GM19397 (cell line): ENCODE measurements around the gene ABCF2.
A peak's percentile ranks its signal among the peaks of the same experiment; 100 is the strongest.

Experiments
- ATAC-seq: cut with Tn5 transposase; IDR thresholded peaks from one replicate; pipeline ENCODE4 v1.9.1; 2021; ENCODE audit warnings: mild to moderate bottlenecking, moderate library complexity; ENCODE audit not compliant: unreplicated experiment

The ABCF2 gene

GRCh38 chr7:151226875-151227782 is at the start of gene ABCF2:
Gene ABCF2 (minus strand): TSS chr7:151227205. CDS start chr7:151226458, 747 bp downstream.
- ATAC-seq: peak; percentile 98

DNA sequence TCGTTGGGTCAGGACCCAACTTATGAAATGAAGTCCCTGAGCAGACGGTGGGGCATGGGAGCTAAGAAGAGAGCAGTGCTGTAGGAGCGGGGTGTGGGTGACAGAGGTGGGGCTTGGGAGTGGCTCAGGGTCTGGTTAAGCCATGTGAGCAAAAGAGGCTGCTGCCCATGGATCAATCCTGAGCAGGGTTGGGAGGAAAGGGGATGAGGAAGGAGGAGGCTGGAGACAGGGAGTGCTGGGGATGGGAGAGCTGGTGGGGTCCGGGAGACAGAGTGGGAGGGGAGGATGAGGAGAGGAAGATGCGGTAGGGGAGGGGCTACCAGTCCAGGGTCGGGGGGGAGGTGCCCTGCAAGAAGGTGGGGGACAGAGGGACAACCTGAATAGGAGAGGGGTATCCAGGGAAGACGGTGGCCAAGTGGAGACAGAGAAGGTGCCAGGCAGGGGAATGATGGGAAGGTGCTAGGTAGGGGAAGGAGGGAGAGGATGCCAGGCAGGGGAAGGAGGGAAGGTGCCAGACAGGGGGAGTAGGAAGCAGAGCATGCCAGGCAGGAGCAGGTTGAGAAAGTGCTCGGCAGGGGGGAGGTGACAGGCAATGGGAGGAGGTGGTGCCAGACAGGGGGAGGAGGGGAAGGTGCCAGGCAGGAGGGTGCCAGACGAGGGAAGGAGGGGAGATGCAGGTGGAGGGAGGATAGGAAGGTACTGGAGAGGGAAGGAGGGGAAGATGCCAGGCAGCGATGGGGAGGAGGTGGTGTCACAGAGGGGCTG is 49.0 kb upstream of the ABCF2 start:
- ATAC-seq: no peak

GRCh38 chr7:151274936-151275812 is 48.2 kb upstream of the ABCF2 start:
- ATAC-seq: no peak

DNA sequence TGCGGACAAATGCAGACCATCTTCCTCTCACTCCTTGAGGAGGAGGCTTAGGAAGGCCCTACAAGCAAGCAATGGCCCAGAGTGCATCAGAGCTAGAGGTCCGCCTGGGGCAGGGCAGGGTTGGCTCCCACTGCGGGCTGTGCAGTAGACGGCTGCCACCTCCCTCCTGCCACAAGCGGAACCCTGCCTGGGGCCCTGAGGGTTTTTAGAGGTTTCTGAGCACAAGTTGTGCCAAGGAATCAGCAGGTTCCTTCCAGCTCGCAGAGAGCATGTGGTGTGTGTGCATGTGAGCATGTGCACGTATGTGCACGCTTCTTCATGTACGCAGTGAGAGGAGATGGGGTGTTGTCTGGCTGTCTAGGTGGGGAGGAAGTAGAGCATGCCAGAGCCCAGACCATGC is 47.4 kb upstream of the ABCF2 start:
- ATAC-seq: no peak

DNA sequence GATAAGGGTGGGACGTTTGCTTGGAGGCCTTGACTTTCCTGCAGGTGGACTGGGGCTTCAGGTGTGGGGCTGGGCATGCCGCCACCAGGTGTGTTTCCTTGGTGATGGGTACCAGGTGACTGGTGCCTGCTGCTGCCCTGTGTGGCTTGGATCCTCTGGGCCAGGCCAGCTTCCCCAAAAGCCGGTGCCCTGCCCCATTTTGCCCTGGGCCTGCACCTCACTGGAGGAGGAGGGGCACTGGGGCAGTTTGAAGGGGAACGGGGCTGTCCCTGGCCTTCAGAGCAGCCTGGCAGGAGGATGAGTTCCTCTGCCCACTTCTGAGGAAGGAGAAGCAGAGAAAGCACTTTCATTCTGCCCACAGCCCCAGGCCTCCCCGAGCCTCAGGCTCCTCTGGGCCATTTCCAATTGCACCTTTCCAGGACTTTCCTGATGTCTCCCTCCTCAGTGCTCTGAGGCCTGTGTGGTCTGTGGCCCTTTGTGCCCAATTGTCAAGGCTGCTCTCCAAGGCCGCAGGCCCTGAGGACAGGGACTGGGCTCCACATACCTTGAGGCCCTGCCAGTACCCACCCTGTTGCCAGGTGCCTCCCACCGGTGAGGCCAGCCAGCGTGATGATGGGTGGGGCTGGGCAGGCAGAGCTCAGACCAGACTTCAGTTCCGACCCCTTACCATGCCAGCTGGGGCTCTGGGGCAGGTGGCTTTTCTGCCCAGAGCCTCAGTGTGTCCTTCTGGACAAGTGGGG is 46.8 kb upstream of the ABCF2 start:
- no peak for ATAC-seq

DNA sequence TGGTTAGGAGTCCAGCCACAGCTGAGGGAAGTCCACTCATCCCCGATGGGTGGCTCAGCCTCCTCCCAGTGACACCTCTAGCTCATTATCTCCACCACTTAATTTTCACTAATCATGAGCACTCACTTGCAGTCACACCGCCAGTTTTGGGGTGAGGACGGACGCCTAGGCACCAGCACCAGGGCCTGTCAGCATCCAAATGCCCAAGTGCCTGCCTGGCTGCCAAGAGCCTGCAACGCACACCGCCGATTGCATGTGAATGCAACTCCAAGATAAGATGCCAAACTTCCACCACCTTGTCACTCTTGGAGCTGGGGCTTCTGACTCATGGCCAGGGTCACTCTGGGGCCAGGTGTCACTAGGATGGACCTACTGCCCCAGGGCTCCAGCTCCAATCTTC is 45.9 kb upstream of the ABCF2 start:
- ATAC-seq: no peak

DNA sequence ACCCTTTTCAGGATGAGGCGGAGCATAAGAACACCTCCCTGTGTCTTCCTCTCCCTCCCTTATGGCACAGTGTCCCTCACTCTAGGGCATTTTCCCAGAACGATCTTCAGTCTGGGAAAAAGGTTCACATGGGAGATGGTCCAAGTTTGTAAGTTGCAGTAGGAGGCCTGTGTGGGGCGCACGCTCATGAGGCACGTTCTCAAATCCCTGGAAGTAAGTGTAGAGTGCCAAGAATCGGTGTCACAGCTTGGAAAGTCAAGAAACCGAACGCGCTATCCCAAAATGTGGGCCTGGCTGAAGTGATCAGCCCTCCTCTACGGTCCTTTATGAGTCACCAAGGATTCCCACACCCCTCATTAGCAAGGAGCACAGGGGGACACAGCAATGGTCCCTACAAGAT is 45.4 kb upstream of the ABCF2 start:
- no peak for ATAC-seq

DNA sequence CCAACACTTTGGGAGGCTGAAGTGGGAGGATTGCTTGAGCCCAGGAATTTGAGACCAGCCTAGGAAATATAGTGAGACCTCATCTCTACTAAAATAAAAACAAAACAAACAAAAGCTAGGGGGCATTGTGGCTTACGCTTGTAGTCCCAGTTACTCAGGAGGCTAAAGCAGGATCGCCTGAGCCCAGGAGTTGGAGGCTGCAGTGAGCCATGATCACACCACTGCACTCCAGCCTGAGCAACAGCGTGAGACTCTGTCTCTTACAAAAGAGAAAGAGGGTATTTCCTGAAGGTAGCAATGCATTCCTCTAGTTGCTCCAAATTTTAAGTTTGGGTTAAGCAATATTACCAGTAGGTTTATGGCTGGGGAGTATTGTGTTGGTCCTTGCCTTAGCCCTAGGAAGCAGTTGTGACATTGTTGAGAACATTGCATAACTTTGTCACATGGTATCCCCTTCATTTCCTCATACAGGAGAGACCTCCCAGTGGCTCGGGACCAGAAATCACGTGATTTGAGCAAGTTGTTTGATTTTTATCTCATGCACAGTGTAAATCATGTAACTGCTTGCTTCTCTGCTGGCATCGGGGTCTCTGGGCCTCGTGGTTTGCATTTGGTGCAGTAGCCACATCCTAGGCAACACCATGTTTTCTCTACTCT is 44.8 kb upstream of the ABCF2 start:
- ATAC-seq: no peak

DNA sequence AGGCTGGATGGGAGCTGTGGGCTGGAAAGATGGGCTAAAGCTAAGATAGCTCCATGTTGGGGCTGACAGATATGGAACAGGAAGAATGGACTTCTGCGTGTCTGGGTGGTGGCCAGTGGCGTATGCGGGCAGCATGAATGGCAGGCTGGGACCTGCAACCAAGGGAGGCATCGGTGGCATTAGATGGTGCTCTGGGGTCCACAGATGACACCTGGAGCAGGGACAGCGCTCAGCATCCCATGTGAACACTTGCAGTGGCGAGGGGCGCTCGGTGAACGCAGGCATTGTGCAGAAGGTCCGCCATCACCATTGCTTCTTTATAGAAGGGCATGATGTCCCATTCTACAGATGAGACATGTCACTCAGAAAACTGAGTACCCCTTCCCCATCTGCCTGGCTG is 42.5 kb upstream of the ABCF2 start:
- no peak for ATAC-seq

DNA sequence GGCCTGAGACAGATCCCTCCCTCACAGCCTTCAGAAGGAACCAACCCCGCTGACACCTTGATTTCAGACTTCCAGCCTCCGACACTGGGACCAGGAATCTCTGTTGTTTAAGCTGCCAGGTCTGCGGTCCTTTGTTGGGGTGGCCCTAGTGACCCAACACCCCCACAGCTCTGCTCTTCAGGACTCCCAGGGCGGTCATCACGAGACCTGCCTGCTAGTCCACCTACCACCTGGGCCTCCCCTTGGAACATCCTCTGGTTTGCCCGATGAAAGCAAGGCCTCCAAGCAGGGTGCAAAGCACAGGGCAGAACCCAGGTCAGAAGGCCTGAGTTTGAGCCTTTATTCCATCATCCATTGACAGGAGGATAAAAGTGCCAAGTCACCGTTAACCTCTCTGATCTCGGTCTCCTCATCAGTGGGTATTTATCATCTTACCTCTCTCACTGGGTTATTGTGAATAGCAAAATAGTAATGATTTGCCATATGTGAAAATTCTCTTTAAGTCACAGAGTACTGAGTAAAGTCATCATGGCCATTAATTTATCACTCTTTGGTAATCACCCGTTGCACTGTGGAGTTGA is 38.4 kb upstream of the ABCF2 start:
- ATAC-seq: no peak

GRCh38 chr7:151264615-151265014 is 37.6 kb upstream of the ABCF2 start:
- no peak for ATAC-seq

DNA sequence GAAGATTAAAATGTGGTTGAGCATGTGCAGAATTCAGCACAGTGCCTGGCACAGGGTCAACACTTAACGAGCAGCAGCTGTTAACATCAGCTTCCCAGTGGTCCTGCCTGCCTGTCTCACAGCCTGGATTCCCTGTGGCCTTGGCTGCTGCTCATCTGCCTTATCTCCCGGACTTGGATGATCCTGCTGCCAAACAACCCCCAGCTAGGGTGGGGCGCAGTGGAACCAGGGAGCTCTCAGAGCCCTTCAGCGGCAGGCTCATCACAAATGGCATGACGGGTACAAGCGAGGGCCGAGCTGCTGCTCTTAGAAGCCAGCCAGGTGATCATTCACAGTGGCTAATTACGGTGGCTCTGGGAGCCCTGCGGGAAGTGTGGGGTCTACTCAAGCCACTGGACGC is 34.5 kb upstream of the ABCF2 start:
- no peak for ATAC-seq

GRCh38 chr7:151260883-151261282 is 33.9 kb upstream of the ABCF2 start:
- ATAC-seq: no peak

DNA sequence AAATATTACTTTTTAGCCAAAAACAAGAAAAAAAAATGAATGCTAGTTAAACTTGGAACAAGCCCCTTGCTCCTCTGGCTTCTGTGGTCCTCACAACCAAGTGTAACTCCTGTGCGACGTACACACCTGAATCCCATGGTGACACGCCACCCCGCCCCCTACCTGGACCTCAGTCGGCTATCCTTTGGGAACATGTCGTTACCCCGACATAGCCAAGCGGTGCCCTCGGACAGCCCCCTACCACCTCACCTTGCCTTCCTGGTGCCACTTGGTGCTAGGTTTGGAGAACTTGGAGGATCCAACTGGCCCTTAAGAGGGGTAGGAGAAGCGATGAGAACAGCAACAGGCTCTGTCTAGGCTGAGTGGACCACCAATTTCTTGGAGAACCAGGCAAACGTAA is 33.5 kb upstream of the ABCF2 start:
- ATAC-seq: no peak

DNA sequence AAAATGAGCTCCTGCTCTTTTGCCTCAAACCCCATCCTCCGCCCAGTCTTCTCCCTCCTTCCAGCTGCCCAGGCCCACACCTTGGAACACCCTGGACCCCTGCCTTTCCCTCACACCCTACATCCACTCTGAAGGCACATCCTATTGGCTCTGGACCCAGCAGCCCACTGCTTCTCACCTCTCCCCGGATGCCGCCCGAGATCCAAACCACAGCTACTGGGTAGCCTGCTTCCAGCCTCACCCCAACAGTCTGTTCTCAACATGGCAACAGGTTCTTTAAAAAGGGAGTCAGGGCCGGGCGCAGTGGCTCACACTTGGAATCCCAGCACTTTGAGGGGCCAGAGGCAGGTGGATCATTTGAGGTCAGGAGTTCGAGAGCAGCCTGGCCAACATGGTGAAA is 31.0 kb upstream of the ABCF2 start:
- ATAC-seq: no peak

DNA sequence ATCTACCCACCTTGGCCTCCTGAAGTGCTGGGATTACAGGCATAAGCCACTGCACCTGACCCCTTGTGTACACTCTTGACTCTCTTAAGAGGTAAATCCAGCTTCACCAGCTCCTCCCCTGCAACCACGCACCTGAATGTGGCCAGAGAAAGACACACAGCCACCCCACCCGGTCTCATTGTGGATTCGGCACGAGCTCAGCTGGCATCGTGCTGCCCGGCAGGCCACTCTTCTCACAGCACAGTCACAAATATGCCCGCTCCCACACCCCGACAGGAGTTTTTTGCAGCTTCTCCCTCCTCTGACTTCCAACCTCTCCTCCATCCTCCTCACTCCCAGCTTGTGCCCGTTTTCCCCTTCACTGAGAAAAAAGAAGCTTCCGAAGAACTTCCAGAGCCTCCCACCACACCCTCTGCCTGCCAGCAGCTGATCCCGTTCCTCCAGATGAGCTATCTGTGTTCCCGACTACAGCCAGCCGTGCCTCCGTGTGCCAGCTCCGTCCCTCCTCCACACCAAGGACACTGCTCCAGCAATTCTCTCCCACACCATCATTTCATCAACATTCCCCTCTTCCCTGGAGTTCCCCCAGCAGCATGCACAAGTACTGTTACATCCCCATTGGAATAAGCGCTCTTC is 29.5 kb upstream of the ABCF2 start:
- no peak for ATAC-seq

- no peak for ATAC-seq
Measured at GRCh38 chr7:151255390-151255789, 28.4 kb upstream of the ABCF2 start.

DNA sequence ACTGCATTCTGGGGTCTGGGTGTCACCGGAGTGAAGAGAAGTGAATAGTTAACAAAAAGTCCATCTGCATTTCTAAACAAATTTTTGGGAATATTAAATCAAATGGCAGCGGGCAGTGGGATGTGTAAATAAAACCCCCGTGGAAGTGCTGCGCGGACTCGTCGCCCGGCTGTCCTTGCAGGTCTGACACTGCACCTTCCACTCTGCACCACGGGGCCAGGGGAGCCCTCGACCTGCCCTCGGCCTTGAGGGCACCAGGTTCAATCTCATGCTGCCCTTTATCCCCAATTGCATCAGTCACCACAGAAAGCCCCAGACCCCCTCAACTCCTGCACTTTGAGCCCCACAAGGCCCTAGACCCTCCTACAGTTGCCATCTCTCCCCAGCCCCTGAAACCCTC is 27.8 kb upstream of the ABCF2 start:
- ATAC-seq: no peak

- no peak for ATAC-seq
Measured at GRCh38 chr7:151254316-151254715, 27.3 kb upstream of the ABCF2 start.
